SH-SY5Y (cell line): ENCODE measurements around the gene REN.

ENCODE experiments used
- GATA2 ChIP-seq: IDR thresholded peaks from 2 replicates; pipeline ENCODE4 v1.6.1; 2011; ENCODE audit warnings: mild to moderate bottlenecking, low read depth, low read length
- GATA3 ChIP-seq: IDR thresholded peaks from 2 replicates; pipeline ENCODE4 v1.6.1; 2011; ENCODE audit warnings: low read depth, mild to moderate bottlenecking, low read length, moderate library complexity

GRCh38 chr1:204134103-204134502, 32.0 kb downstream of the REN start:
- TF ChIP-seq GATA3 (no peak), GATA2 (no peak)
